ENCODE results near the gene RASAL2. TPM values are rescaled to one million over a fixed set of nuclear protein-coding genes. Genes with fewer than 3 reads are reported as not detected.

The RASAL2 gene
- total RNA-seq, 1 donor from 2014 or later: 57.5 TPM

GRCh38 chr1:178282949-178283367, 189.1 kb downstream of the RASAL2 start:
- no peak for DNase-seq (ENCODE audit: low spot score in 2 of 2)
- H3K36me3 ChIP-seq: peaks cover 4 to 6% of the 10 kb centered on the region in 2 donors
- H3K4me1 ChIP-seq: no peaks in the 10 kb centered on the region
- no peak overlapping the region for H3K27ac ChIP-seq
- peak; percentile 13 to 47 (median 25) for TF ChIP-seq CTCF (IDR thresholded peaks at IDR 0.05)
- intact Hi-C loops (cut with DNase I): loop anchor here (2.0 kb wide), 1 partner anchor 252 kb away; no protein-coding TSS in a partner anchor
- H3K4me3 ChIP-seq: no peak overlapping the region
- no peaks in the 10 kb centered on the region for H3K27me3 ChIP-seq
- no peaks in the 10 kb centered on the region for H3K9me3 ChIP-seq

GRCh38 chr1:178283409-178283808, 189.5 kb downstream of the RASAL2 start:
- no peaks in the 10 kb centered on the region for H3K9me3 ChIP-seq
- TF ChIP-seq CTCF (IDR thresholded peaks at IDR 0.05): no peak
- DNase-seq (ENCODE audit: low spot score in 2 of 2): no peak
- intact Hi-C loops (cut with DNase I): loop anchor here (2.0 kb wide), 1 partner anchor 253 kb away; no protein-coding TSS in a partner anchor
- no peak overlapping the region for H3K4me3 ChIP-seq
- H3K36me3 ChIP-seq: peaks cover 4 to 6% of the 10 kb centered on the region in 2 donors
- H3K27ac ChIP-seq: no peak overlapping the region
- no peaks in the 10 kb centered on the region for H3K27me3 ChIP-seq
- no peaks in the 10 kb centered on the region for H3K4me1 ChIP-seq

- TF ChIP-seq CTCF (IDR thresholded peaks at IDR 0.05): no peak
- no peak overlapping the region for H3K27ac ChIP-seq
- H3K4me3 ChIP-seq: no peak overlapping the region
- intact Hi-C loops (cut with DNase I): no loop called here
- H3K36me3 ChIP-seq: peaks cover 4 to 6% of the 10 kb centered on the region in 2 donors
- H3K27me3 ChIP-seq: no peaks in the 10 kb centered on the region
- DNase-seq (ENCODE audit: low spot score in 2 of 2): no peak
- H3K4me1 ChIP-seq: no peaks in the 10 kb centered on the region
- H3K9me3 ChIP-seq: no peaks in the 10 kb centered on the region
Measured at GRCh38 chr1:178284058-178284457, 190.2 kb downstream of the RASAL2 start.

GRCh38 chr1:178291166-178291565, 197.3 kb downstream of the RASAL2 start:
- H3K4me3 ChIP-seq: no peak overlapping the region
- H3K27ac ChIP-seq: no peak overlapping the region
- no peak for TF ChIP-seq CTCF (IDR thresholded peaks at IDR 0.05)
- no peaks in the 10 kb centered on the region for H3K36me3 ChIP-seq
- no peaks in the 10 kb centered on the region for H3K27me3 ChIP-seq
- no peaks in the 10 kb centered on the region for H3K4me1 ChIP-seq
- no peak for DNase-seq (ENCODE audit: low spot score in 2 of 2)
- intact Hi-C loops (cut with DNase I): no loop called here
- no peaks in the 10 kb centered on the region for H3K9me3 ChIP-seq

- Histone ChIP-seq H3K27ac (no peak overlapping the region), H3K4me1 (no peaks in the 10 kb centered on the region), H3K27me3 (no peaks in the 10 kb centered on the region), H3K36me3 (no peaks in the 10 kb centered on the region), H3K4me3 (no peak overlapping the region), H3K9me3 (no peaks in the 10 kb centered on the region)
- intact Hi-C loops (cut with DNase I): no loop called here
- no peak for TF ChIP-seq CTCF (IDR thresholded peaks at IDR 0.05)
- DNase-seq (ENCODE audit: low spot score in 2 of 2): no peak
Measured at GRCh38 chr1:178294654-178295053, 200.8 kb downstream of the RASAL2 start.

- no peak for DNase-seq (ENCODE audit: low spot score in 2 of 2)
- no peaks in the 10 kb centered on the region for H3K4me1 ChIP-seq
- no peaks in the 10 kb centered on the region for H3K9me3 ChIP-seq
- no peak overlapping the region for H3K27ac ChIP-seq
- no peak overlapping the region for H3K4me3 ChIP-seq
- TF ChIP-seq CTCF (IDR thresholded peaks at IDR 0.05): no peak
- H3K36me3 ChIP-seq: no peaks in the 10 kb centered on the region
- no peaks in the 10 kb centered on the region for H3K27me3 ChIP-seq
- intact Hi-C loops (cut with DNase I): loop anchor here (10.0 kb wide), 3 partner anchors 144 to 454 kb away; no protein-coding TSS in a partner anchor
Measured at GRCh38 chr1:178300352-178300699, 206.4 kb downstream of the RASAL2 start.

All from ascending aorta (tissue), 2 donors.